Measurements from ENCODE around the gene ZNHIT3.

GRCh38 chr17:36515837-36516236 is 29.4 kb downstream of the ZNHIT3 start:
- no peak for TF ChIP-seq TAF1 (IDR thresholded peaks at IDR 0.05; ENCODE audit: borderline replicate concordance, insufficient read depth, low read length)
- no peak for TF ChIP-seq POLR2AphosphoS5 (IDR thresholded peaks at IDR 0.05; ENCODE audit: low read depth, low read length)
- no peak for TF ChIP-seq REST (IDR thresholded peaks at IDR 0.05; ENCODE audit: insufficient read depth in 1 of 2, low read depth in 2 of 2, low read length in 2 of 2)
